Body of pancreas (tissue), 4 donors: ENCODE results near the gene RASGRP2.

Experiments
- CTCF ChIP-seq, 7 experiments: fragments of 450-650 bp in 4 of 7; fragments of 200-600 bp in 3 of 7; sonication (generic) in 3 of 7; IDR thresholded peaks; one replicate each; pipeline ENCODE4 v1.5.1; 2016 to 2019; ENCODE audit warnings: antibody characterized with exemption in 7 of 7
- POLR2A ChIP-seq, 3 donors: fragments of 450-650 bp; IDR thresholded peaks; one replicate each; pipeline ENCODE4 v1.6.1; 2016; ENCODE audit warnings: antibody characterized with exemption in 3 of 3, mild to moderate bottlenecking in 2 of 3

DNA sequence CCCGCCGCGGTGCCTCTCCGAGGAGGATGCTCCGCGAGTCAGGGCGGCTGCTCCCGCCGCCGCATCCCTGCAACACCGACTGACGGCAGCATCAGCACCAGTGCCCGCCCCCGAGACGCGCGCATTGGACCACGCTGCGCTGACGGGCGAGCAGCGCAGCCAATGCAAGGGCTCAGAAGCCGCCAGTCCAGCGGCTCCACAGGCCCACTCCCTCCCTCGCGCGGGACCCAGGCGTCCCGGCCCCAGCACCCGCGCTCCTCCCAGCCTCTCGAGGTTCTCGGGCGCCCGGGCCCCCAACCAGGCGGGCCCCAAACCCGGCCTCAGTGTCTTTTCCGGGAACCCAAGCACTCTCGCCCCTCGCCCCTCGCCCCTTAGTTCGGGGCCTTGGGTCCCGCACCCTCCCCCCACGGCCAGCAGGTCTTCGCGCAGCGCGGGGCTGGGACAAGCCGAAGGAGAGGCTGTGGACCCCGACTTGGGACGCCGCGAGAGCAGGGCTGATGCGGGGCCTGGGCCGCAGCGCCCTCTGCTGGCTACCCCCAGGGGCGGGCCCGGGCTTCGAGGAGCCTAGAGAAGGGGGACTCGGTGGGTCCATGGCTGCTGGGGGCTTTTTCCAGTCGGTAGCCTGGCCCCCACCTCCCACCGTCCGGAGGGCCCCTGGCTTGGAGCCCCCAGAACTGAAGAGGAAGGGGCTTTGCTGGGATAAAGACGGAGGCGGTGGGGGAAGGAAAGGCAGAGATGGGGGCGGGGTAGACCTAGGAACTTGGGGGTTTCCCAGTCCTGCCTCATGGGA lies 20.6 kb downstream of the RASGRP2 start, which contains the start of gene NRXN2:
- TF ChIP-seq CTCF (IDR thresholded peaks at IDR 0.05), result peak; percentile 79 to 97 (median 85)
- TF ChIP-seq POLR2A (IDR thresholded peaks at IDR 0.05), result no peak
